OCI-LY3 (cell line): ENCODE data around the gene RAMP2.

Experiments used
- H2AFZ ChIP-seq: fragments of 200-600, 300-600 bp; shearing (Covaris generic); 2 replicates; pipeline ENCODE4 v1.6.0; 2014; ENCODE audit warnings: antibody characterized with exemption, low read depth, low read length
- H3K27ac ChIP-seq: fragments of 200-600, 300-600 bp; sonication (generic); 2 replicates; pipeline ENCODE4 v1.5.1; 2014; ENCODE audit warnings: mild to moderate bottlenecking, low read length, moderate library complexity, mixed read lengths
- H3K27me3 ChIP-seq: fragments of 200-600, 300-600 bp; sonication (generic); 2 replicates; pipeline ENCODE4 v1.6.1; 2014; ENCODE audit warnings: low read depth, low read length, mixed read lengths
- H3K36me3 ChIP-seq: fragments of 200-600, 300-600 bp; sonication (generic); replicated peaks from 2 replicates; pipeline ENCODE3; 2014; ENCODE audit warnings: low read depth, low read length, mixed read lengths
- H3K4me1 ChIP-seq: fragments of 300-600, 200-600 bp; sonication (generic); 2 replicates; pipeline ENCODE4 v1.6.1; 2014; ENCODE audit warnings: low read length, mixed read lengths
- H3K4me2 ChIP-seq: fragments of 200-600, 300-600 bp; sonication (generic); 2 replicates; pipeline ENCODE4 v1.6.1; 2014; ENCODE audit warnings: low read length, mixed read lengths
- H3K4me3 ChIP-seq: fragments of 300-600, 200-600 bp; sonication (generic); 2 replicates; pipeline ENCODE4 v1.5.1; 2014; ENCODE audit warnings: antibody characterized with exemption, mild to moderate bottlenecking, low read length, moderate library complexity
- H3K79me2 ChIP-seq: fragments of 300-600, 200-600 bp; shearing (Covaris generic); 2 replicates; pipeline ENCODE4 v1.6.1; 2014; ENCODE audit warnings: mild to moderate bottlenecking, low read length, mixed read lengths
- H3K9ac ChIP-seq: fragments of 300-600, 200-600 bp; shearing (Covaris generic); 2 replicates; pipeline ENCODE4 v1.6.0; 2014; ENCODE audit warnings: mild to moderate bottlenecking, low read length, moderate library complexity
- H3K9me3 ChIP-seq: fragments of 200-600, 300-600 bp; shearing (Covaris generic); 2 replicates; pipeline ENCODE4 v1.6.1; 2014; ENCODE audit warnings: low read length, mixed read lengths; ENCODE audit not compliant: insufficient read depth
- H4K20me1 ChIP-seq: fragments of 200-600, 300-600 bp; sonication (generic); 2 replicates; pipeline ENCODE4 v1.6.1; 2016; ENCODE audit warnings: low read length, mixed read lengths; ENCODE audit not compliant: insufficient read depth
- EZH2phosphoT487 ChIP-seq: fragments of 200-600 bp; shearing (Covaris generic); IDR thresholded peaks from 2 replicates; pipeline ENCODE4 v1.6.1; 2018; ENCODE audit warnings: antibody characterized with exemption, mixed run types, low read depth
- TF ChIP-seq, protein P1 (sequence below): fragments of 200-600, 300-600 bp; sonication (generic); IDR thresholded peaks from 2 replicates; pipeline ENCODE4 v1.5.1; 2014; ENCODE audit warnings: antibody characterized with exemption, low read length, low read depth

RAMP2 gene

GRCh38 chr17:42780851-42781638 is 20.0 kb downstream of the RAMP2 start:
- no peaks in the 10 kb centered on the region for H3K9me3 ChIP-seq
- TF ChIP-seq, protein P1, sequence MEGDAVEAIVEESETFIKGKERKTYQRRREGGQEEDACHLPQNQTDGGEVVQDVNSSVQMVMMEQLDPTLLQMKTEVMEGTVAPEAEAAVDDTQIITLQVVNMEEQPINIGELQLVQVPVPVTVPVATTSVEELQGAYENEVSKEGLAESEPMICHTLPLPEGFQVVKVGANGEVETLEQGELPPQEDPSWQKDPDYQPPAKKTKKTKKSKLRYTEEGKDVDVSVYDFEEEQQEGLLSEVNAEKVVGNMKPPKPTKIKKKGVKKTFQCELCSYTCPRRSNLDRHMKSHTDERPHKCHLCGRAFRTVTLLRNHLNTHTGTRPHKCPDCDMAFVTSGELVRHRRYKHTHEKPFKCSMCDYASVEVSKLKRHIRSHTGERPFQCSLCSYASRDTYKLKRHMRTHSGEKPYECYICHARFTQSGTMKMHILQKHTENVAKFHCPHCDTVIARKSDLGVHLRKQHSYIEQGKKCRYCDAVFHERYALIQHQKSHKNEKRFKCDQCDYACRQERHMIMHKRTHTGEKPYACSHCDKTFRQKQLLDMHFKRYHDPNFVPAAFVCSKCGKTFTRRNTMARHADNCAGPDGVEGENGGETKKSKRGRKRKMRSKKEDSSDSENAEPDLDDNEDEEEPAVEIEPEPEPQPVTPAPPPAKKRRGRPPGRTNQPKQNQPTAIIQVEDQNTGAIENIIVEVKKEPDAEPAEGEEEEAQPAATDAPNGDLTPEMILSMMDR, result no peak
- TF ChIP-seq EZH2phosphoT487, result no peak
- no peak overlapping the region for H3K27ac ChIP-seq
- H2AFZ ChIP-seq, result no peak overlapping the region
- H3K79me2 ChIP-seq, result no peaks in the 10 kb centered on the region
- no peak overlapping the region for H3K4me3 ChIP-seq
- H4K20me1 ChIP-seq, result no peaks in the 10 kb centered on the region
- no peaks in the 10 kb centered on the region for H3K27me3 ChIP-seq
- H3K36me3 ChIP-seq, result peaks cover 25% of the 10 kb centered on the region
- no peak overlapping the region for H3K4me2 ChIP-seq
- H3K9ac ChIP-seq, result no peak overlapping the region
- peaks cover 3% of the 10 kb centered on the region for H3K4me1 ChIP-seq

GRCh38 chr17:42781639-42782165 is 20.7 kb downstream of the RAMP2 start:
- Histone ChIP-seq H3K36me3 (peaks cover 20% of the 10 kb centered on the region), H3K9me3 (no peaks in the 10 kb centered on the region), H4K20me1 (no peaks in the 10 kb centered on the region), H3K27ac (no peak overlapping the region), H3K27me3 (no peaks in the 10 kb centered on the region), H3K79me2 (no peaks in the 10 kb centered on the region), H3K9ac (no peak overlapping the region), H2AFZ (no peak overlapping the region), H3K4me3 (no peak overlapping the region), H3K4me1 (no peaks in the 10 kb centered on the region), H3K4me2 (no peak overlapping the region)
- TF ChIP-seq EZH2phosphoT487, result no peak
- TF ChIP-seq, protein P1, result no peak

DNA sequence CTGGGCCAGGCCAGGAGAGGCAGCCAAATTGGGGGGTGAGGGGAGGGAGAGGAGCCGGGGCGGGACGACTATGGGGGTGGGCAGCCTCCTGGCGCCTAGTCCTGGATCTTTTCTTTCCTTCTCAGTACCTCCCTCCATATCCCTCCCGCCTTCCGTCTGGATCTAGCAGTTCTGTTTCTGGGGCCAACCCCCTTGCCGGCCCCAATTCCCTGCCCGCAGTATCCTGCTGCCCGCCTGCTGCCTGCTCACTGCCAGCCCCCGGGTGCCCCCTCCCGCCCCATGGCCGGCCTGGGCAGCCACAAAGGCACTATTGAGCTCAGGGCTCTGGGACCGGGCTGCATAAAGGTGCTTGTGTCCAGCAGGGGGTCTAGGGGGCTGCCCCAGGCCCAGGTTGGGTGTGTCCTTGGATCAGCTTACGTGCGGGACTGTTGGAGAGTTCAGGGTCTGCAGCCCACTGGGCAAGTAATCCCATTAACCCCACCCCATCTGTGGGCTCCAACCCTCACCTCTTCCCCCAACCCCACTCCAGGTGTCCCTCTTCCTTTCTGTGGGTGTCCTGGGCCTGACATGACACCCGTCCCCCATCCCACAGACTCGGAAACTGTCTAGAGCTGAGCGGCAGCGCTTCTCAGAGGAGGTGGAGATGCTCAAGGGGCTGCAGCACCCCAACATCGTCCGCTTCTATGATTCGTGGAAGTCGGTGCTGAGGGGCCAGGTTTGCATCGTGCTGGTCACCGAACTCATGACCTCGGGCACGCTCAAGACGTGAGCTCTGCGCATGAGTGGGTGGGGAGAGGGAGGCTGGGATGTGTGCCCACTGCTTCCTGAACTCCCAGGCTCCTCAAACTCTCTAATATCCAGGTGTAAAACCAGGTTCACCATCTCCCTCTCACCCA is 21.4 kb downstream of the RAMP2 start:
- Histone ChIP-seq H3K4me2 (no peak overlapping the region), H3K27me3 (no peaks in the 10 kb centered on the region), H3K4me1 (no peaks in the 10 kb centered on the region), H3K79me2 (no peaks in the 10 kb centered on the region), H3K4me3 (no peak overlapping the region), H2AFZ (no peak overlapping the region), H3K9ac (no peak overlapping the region), H3K36me3 (peaks cover 18% of the 10 kb centered on the region), H3K9me3 (no peaks in the 10 kb centered on the region), H3K27ac (no peak overlapping the region), H4K20me1 (no peaks in the 10 kb centered on the region)
- TF ChIP-seq, protein P1, result no peak
- no peak for TF ChIP-seq EZH2phosphoT487
